ACC112 (cell line): ENCODE data around the gene ADH1C.

Source experiments
- H2AFZ ChIP-seq: fragments of 200-600 bp; sonication (generic); one replicate; pipeline ENCODE4 v1.6.0; 2017; ENCODE audit warnings: antibody characterized with exemption, low read length; ENCODE audit not compliant: unreplicated experiment
- H3K27ac ChIP-seq: fragments of 200-600 bp; sonication (generic); 2 replicates; pipeline ENCODE4 v1.5.1; 2014; ENCODE audit warnings: low read depth, mild to moderate bottlenecking, antibody characterized with exemption, low read length, moderate library complexity
- H3K27me3 ChIP-seq: fragments of 200-600 bp; sonication (generic); 2 replicates; pipeline ENCODE4 v1.6.1; 2014; ENCODE audit warnings: mild to moderate bottlenecking, antibody characterized with exemption, low read length, moderate library complexity, mixed read lengths; ENCODE audit not compliant: insufficient read depth
- H3K36me3 ChIP-seq: fragments of 200-600 bp; sonication (generic); 2 replicates; pipeline ENCODE4 v1.6.1; 2016; ENCODE audit warnings: mild to moderate bottlenecking, antibody characterized with exemption, low read length, moderate library complexity, mixed read lengths; ENCODE audit not compliant: insufficient read depth
- H3K4me1 ChIP-seq: fragments of 200-600 bp; sonication (generic); one replicate; pipeline ENCODE4 v1.6.1; 2016; ENCODE audit warnings: low read length, mixed read lengths; ENCODE audit not compliant: insufficient read depth, unreplicated experiment, control insufficient read depth
- H3K4me3 ChIP-seq: fragments of 200-600 bp; sonication (generic); 2 replicates; pipeline ENCODE4 v1.5.1; 2014; ENCODE audit warnings: mild to moderate bottlenecking, low read depth, low read length
- H3K79me2 ChIP-seq: fragments of 200-600 bp; sonication (generic); one replicate; pipeline ENCODE4 v1.6.0; 2016; ENCODE audit warnings: low read length; ENCODE audit not compliant: control insufficient read depth, unreplicated experiment, insufficient read depth

The ADH1C gene

DNA sequence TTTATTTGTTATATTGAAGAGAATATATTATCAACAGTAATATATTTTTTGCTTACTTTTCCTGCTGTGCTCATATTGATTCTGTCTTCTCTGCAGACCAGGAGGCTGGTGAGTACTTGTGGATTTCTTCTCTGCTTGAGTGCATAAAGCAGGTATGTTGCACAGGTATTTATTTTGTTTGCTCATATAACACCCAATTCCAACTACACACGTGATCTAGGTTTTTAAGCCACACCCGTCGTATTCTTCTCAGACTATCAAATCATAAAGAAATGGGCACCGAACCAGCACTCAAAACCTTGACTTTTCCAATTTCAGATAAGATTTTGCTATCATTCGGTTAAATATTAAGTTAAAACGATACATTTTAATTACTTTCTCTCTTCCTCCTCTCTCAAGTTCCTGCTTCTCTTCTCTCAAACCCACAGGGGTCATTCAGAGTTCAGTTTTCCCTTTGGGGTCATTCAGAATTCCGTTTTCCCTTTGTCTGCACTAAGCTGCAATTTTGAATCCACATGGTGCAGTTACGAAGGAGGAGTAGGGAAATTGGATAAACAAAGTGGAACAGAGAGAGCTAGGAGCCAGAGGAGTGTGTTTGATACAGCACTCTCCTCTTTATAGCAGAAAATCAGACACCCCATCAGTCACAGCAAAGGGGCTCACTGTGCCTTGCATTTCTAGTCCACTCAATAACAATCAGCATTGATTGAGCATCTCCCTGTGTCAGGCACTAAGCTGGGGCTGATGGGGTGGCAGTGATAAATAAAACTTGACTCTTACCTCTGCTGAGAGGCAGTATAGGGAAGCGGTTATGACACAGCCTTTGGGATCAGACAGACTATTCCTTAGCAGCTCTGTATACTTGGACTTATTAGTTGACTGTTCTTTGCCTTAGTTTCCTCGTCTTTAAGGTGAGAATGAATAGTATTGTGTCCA lies at the start of gene ADH1C:
Gene ADH1C, minus strand, starts transcription at position 145 of the 936 bp plus-strand sequence. Its CDS starts 71 bp downstream, at position 74.
- Histone ChIP-seq H3K27ac (no peak within 1 kb of the TSS), H3K79me2 (no peaks in the 10 kb centered on the region), H3K27me3 (no peaks in the 10 kb centered on the region), H3K4me3 (no peak within 1 kb of the TSS), H3K36me3 (no peaks in the 10 kb centered on the region), H3K4me1 (no peaks in the 10 kb centered on the region), H2AFZ (no peak within 1 kb of the TSS)

DNA sequence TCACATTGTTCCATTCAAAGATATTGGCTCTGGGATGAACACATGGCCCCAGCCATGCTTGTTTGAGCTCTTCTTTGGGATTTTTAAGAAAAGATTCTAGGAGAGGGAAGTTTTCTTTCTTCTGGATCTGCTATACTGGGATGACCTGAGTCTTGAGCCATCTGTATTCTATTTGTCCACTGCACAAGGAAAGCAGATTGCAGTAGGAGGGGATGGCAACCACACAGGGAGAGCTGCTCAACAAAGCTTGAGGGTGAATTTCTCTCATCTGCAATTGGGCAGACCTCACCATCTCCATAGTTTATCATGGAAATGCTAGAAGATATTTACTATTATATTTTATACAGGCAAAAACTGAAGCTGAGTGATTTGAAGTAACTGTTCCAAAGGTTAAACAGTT lies 48.3 kb upstream of the ADH1C start:
- no peaks in the 10 kb centered on the region for H3K27me3 ChIP-seq
- no peak overlapping the region for H3K27ac ChIP-seq
- no peaks in the 10 kb centered on the region for H3K79me2 ChIP-seq
- H3K4me3 ChIP-seq = no peak overlapping the region
- peaks cover 26% of the 10 kb centered on the region for H3K4me1 ChIP-seq
- no peaks in the 10 kb centered on the region for H3K36me3 ChIP-seq
- H2AFZ ChIP-seq = no peak overlapping the region

- H3K4me3 ChIP-seq = no peak overlapping the region
- peaks cover 25% of the 10 kb centered on the region for H3K4me1 ChIP-seq
- no peak overlapping the region for H3K27ac ChIP-seq
- H3K27me3 ChIP-seq = no peaks in the 10 kb centered on the region
- no peaks in the 10 kb centered on the region for H3K79me2 ChIP-seq
- no peaks in the 10 kb centered on the region for H3K36me3 ChIP-seq
- no peak overlapping the region for H2AFZ ChIP-seq
Observed at GRCh38 chr4:99399017-99399416, 46.5 kb upstream of the ADH1C start.

- no peak overlapping the region for H2AFZ ChIP-seq
- H3K27ac ChIP-seq = peak overlapping the region; percentile 20
- no peak overlapping the region for H3K4me3 ChIP-seq
- no peaks in the 10 kb centered on the region for H3K79me2 ChIP-seq
- peaks cover 16% of the 10 kb centered on the region for H3K4me1 ChIP-seq
- no peaks in the 10 kb centered on the region for H3K36me3 ChIP-seq
- no peaks in the 10 kb centered on the region for H3K27me3 ChIP-seq
Observed at GRCh38 chr4:99395595-99396364, 43.2 kb upstream of the ADH1C start.

DNA sequence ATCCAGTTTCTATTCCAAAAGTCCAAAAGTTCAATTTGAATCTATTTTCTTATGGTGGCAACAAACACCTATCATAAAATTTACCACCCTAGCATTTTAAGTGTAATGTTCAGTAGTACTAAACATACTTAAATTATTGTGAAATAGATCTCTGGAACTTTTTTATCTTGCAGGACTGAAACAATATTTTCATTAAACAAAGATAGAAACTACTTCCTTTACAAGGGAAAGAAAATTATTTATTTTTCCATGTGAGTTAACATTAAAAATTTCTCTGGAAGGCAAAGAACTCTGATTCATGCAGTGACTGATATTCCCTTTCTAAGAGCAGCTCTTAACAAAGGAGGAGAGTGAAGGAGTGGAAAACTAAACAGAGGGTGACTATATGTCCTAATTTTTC lies 42.4 kb upstream of the ADH1C start:
- H3K27me3 ChIP-seq = no peaks in the 10 kb centered on the region
- no peaks in the 10 kb centered on the region for H3K79me2 ChIP-seq
- peak overlapping the region; percentile 20 for H3K27ac ChIP-seq
- no peak overlapping the region for H3K4me3 ChIP-seq
- no peak overlapping the region for H2AFZ ChIP-seq
- H3K4me1 ChIP-seq = peaks cover 16% of the 10 kb centered on the region
- no peaks in the 10 kb centered on the region for H3K36me3 ChIP-seq

GRCh38 chr4:99390055-99390454 lies 37.5 kb upstream of the ADH1C start:
- Histone ChIP-seq H3K27me3 (no peaks in the 10 kb centered on the region), H3K79me2 (no peaks in the 10 kb centered on the region), H3K27ac (peak overlapping the region; percentile 7; the same call in 1 of the 2 replicates), H3K36me3 (no peaks in the 10 kb centered on the region), H3K4me3 (no peak overlapping the region), H3K4me1 (peaks cover 11% of the 10 kb centered on the region), H2AFZ (no peak overlapping the region)

- H2AFZ ChIP-seq = no peak overlapping the region
- no peak overlapping the region for H3K4me3 ChIP-seq
- no peaks in the 10 kb centered on the region for H3K36me3 ChIP-seq
- no peaks in the 10 kb centered on the region for H3K27me3 ChIP-seq
- H3K27ac ChIP-seq = peak overlapping the region; percentile 7; the same call in 1 of the 2 replicates
- peaks cover 10% of the 10 kb centered on the region for H3K4me1 ChIP-seq
- H3K79me2 ChIP-seq = no peaks in the 10 kb centered on the region
Observed at GRCh38 chr4:99389606-99390005, 37.1 kb upstream of the ADH1C start.

DNA sequence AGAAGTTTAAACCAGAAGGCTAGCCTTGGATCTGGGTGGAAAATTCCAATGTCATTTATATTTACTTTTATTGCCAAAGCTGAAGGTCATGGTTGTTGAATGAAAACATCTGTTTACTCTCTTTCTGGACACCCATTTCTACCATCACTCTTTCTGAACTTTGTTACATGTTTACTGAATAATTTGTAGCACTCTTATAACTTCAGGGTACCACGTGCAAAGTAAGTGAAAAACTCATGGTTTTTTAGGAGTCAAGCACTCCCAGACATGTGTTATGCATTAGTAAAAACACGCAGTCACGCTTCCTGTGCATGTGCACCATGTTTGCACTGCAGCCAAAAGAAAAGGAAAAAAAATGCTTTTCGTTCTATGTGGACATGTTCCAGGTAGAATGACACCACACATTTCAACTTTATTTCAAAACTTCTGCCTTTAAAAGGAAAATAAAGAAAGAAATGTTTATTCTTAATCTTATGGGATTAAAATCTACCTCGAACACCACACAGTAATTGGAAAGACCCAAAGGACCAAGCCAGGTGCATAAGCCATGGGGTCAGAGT lies 31.4 kb upstream of the ADH1C start:
- Histone ChIP-seq H3K79me2 (no peaks in the 10 kb centered on the region), H2AFZ (peak overlapping the region; percentile 76), H3K36me3 (no peaks in the 10 kb centered on the region), H3K4me3 (no peak overlapping the region), H3K27me3 (no peaks in the 10 kb centered on the region), H3K4me1 (peaks cover 25% of the 10 kb centered on the region), H3K27ac (peak overlapping the region; percentile 65)

DNA sequence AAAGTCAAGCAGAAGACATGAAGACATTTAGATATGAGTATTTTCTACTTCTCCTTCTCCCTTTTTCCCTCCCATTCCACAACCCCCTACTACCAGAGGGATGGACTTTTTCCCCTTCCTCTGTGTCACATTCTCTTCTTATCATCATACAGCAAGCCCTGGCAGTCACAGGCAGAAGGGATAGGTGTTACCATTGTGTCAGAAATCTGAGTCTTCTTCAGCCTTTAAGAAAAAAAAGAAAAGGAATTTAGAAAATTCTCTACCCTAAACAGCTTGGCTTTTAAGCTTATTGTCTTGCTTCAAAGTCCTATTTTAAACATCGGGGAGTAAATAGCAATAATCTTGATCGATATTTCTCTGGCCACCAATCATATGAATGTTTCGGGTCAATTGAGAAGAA lies 30.9 kb upstream of the ADH1C start:
- H3K27me3 ChIP-seq = no peaks in the 10 kb centered on the region
- H3K27ac ChIP-seq = peak overlapping the region; percentile 65
- peaks cover 25% of the 10 kb centered on the region for H3K4me1 ChIP-seq
- H2AFZ ChIP-seq = peak overlapping the region; percentile 76
- no peaks in the 10 kb centered on the region for H3K36me3 ChIP-seq
- no peak overlapping the region for H3K4me3 ChIP-seq
- no peaks in the 10 kb centered on the region for H3K79me2 ChIP-seq

DNA sequence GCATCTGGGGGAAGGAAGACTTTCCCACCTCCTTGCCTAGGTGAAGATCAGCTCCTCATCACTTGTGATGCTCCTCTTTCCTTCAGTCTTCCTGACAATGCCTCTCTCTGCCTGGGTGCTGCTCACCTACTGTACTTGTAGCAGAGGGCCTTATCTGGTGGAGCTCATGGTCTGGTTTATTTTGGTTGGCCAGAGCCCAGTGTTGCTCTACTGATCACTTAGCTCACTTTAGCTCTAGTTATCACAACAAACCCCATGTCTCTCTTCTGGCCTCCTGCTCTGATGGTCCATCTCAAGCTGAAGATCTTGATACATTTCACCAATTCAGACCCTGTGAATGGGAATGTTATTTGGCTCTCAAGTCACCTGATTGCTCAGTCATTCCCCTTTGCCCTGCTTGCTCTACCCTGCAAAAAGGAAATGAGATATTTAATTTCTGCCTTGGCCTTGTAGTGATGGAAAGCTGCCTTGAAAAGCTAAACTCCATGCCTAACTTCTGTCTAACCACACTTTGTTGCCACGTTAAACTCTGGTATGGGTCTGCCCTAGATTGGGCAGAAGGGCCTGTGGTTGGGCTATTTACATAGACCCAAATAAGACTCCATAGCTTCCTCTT lies 30.3 kb upstream of the ADH1C start:
- Histone ChIP-seq H3K79me2 (no peaks in the 10 kb centered on the region), H3K36me3 (no peaks in the 10 kb centered on the region), H3K4me3 (no peak overlapping the region), H3K4me1 (peaks cover 25% of the 10 kb centered on the region), H3K27me3 (no peaks in the 10 kb centered on the region), H3K27ac (no peak overlapping the region), H2AFZ (no peak overlapping the region)
